8988T (cell line): ENCODE results near the gene SAP30BP.
A peak's percentile ranks its signal among the peaks of the same experiment; 100 is the strongest.
"Not testable (repeated sequence)": the region's sequence is repeated elsewhere in the genome, so short reads cannot be mapped to it uniquely, and the experiment has no call there.

Source experiments
- DNase-seq: peaks from one replicate; pipeline ENCODE4 v3.0.0; 2011

The SAP30BP gene

DNA sequence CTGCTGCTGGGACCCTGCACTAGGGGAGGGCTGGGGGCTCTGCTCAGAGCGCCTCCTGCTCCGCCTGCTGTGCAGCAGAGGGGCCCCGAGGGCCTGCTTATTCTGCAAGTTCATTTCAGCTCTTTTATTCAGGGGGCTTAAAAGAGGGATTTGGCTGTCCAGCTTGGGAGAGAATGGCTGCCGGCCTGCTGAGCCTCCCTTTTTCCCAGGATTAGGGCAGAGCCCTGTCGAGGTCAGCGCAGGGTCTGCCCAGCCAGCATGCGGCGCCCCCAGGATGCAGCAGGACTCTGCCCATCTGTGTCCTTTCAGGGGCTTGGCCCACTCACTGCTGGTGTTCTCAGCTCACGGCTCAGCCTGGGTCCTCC lies 32.8 kb upstream of the SAP30BP start:
- no peak for DNase-seq

DNA sequence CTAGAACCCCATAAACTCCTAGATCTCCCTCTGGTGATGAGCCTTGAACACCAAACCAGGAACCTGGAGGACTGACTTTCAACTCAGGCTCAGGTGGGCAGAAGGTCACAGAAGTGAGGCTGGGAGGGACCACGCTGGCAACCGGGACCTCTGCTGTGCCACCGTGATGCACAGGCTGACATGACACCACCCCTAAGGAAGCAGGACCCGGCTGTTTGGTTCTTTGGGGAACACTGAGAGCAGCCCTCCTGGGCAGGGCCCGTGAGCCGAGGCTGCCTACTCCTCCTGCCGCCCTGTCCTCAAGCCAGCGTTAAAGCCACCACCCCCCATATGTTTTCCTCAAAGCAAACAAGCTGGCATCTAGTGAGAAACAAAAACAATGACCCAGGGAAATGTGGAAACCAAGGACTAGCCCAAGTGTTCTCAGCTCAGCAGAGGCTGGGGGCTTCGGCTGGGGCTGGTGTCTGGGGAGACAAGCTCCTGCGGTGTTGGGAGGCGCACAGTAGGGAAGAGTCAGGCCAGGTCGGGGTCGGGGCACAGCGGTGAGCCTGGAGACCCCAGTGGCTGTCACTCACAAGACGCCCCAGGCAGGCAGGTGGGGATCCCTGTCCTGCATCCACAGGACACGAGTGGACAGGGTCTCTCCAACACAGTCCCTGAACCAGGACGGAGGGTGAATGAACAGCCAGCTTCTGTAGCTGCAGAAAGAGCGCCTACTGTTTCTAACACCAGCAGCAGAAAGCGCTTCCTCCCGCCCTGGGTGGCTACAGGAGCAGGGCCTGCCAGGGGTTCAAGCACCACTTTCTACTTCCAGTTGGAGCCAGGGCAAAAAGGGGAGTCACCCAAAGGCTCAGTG lies 32.2 kb upstream of the SAP30BP start:
- no peak for DNase-seq

DNA sequence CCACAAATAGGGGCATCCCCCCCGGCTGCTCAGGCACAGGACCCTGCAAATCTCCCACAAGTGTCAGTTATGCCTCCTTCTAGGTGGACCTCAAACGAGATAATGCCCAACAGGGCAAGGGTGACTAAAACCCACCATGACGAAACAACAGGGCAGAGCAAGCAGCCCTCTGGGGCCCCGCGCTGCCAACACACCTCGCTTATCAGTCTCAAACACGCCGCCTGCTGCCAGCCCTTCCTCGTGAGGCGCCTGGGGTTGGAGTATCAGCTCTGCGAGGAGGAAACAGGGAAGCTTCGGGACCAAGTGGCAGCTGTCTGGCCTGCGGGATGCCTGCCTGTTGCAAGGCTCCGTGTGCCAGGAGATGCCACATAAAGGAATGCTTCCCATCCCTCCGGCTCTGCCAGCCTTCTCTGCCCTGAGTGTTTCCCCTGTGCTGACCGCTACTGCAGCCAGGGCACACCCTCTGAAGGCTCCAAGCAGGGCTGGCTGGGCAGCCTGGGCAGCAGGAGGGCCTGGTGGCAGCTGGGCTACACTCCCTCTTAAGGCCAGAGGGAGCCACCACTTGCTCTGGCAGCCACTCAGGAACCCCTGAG lies 31.4 kb upstream of the SAP30BP start:
- DNase-seq = peak; percentile 11

DNA sequence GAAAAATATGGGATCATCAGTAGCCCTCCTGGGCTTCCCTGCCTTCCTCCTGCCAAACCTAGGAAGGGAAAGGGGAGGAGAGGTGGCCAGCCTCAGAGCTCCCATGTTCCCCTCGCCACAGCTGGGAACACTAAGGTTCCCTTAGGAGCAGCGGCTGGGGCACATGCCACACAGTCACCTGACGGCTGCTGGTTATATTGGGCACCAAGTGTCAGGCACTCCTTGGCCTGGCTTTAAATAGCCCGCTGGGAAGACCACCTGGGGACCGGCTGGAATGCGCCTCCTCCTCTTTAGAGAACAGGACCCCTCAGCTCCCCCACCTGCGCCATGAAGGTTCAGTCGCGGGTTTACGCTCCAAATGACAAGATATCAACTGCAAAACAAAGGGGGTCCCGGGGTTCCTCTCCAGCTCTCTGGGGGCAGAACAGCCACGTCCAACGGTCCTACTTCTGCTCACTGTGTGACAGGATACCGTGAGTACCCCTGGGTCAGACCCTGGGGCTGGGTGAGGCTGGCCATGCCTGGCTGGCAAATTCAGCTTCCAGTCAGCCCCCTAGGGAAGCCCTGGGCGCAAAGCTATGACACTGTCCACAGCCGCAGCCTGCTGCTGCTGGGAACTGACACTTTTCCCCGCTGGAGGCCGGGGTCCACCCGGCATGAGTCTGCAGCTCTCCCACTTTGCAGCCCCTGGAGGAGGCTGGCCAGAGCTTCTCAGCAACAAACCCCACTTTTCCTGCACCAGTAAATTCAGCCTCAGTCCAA lies 30.6 kb upstream of the SAP30BP start:
- DNase-seq = peak; percentile 11

DNA sequence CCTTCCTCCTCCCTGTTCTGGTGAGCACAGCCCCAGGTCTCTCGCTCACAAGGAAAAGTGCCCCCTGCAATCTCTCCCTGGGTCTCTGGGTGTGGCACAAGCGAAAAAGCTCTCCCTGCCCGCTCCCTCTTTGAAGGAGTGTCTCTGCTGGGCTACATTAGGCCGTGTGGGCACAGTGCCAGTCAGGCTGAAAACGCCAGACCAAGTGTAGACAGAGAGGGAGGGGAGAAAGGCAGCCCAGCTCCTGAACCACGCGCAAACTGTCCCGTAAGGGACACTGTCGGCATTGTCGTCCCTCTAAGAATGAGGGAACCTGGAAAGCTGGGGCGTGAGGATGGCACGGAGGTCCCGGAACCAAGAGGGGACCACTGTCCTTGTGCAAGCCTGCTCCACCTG lies 30.0 kb upstream of the SAP30BP start:
- no peak for DNase-seq

DNA sequence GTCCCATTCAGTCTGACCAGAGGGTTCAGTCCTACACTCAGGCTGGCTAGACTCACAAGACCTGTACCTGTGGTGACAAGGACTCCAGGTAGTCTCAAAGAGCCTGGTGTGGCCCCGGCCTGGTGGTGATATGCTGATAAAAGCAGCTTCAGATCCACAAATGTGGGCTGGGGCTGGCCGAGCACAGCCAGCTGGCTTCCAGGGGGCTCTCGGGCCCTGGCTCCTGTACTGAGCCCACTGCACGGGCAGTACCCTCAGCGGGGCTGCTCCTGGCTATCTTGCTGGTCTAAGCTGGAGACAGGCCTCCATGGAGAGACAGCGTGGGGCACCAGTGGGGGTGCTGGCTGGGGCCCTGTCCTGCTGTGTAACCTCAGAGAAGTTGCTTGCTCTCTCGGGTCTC lies 29.6 kb upstream of the SAP30BP start:
- peak; percentile 13 for DNase-seq

DNA sequence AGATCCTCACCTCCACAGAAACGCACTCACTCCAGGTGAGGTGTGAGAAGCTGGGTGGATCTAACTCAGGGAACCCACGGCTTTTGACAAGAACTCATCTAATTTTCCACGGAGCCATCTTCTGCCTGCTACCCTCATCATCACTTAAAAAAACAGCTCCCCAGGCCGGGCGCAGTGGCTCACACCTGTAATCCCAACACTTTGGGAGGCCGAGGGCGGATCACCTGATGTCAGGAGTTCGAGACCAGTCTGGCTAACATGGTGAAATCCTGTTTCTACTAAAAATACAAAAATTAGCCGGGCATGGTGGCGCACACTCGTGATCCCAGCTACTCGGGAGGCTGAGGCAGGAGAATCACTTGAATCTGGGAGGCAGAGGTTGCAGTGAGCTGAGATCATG lies 29.1 kb upstream of the SAP30BP start:
- not testable (repeated sequence) for DNase-seq

DNA sequence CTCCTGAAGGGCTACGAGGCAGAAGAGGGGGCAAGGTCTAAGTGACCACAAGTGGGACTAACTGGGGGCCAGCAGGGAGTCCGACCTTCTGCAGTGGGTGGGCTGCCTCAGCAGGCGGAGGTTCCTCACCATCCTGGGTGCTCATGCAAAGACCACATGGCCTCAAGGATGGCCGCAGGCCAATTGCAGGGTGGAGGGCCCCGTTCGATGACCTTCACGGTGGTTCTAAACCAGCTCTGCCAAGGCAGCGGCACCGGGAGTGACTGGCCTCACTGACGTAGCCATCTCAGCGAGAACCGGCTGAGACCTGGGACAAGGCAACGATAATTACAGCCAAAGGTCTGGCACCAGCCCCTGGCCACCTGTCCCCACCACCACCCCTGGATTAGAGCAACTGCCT lies 28.2 kb upstream of the SAP30BP start:
- no peak for DNase-seq

DNA sequence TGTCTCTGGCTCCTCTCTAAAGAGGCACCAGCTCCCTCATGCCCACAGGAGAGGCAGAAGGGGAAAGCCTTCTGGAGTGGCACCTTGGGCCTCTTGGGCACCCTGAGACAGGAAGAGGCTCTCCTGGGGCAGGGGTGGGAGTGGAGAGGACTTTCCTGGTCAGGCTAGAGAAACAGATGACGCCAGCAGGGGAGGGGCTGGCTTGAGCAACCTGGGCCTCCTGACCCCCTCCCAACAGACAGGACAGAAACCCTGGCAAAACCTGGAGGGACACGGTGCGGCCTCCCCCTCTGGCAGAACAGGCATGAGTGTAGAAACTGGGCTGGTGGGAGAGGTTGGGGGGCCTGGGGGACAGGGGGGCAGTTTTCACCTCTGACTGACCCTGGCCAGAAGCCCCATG lies 27.8 kb upstream of the SAP30BP start:
- DNase-seq = no peak

DNA sequence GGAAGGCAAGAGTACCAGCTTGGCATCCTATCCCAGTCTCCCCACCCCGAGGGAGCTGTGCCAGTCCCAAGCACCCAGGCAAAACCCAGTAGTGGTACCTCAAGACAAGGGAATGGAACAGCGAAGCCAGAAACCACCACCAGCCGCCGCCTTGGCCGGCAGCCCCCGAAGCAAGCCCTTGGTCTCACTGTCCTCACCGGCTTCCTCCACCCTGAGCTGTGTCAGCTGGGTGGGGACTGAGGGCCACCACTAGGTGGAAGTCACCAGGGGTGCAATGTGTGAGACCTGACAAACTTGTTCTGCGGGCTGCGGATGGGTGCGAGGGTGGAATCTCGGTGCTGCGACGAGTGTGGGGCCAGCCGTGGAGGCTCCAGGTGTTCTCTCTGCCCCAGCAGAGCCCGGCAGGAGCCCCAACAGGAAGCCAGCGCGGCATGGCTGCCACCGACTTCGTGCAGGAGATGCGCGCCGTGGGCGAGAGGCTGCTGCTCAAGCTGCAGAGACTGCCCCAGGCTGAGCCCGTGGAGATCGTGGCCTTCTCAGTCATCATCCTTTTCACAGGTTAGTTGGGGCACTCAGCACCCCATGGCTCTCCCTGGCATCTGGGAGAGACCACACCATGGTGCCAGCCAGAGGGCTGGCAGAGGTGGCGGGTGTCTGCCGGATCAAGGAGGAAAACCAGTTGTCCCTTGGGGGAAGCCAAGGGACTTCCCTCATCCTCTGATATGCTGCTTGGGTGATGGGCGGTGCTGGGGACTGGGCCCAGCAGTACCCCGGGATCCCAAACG lies 27.2 kb upstream of the SAP30BP start:
- no peak for DNase-seq

DNA sequence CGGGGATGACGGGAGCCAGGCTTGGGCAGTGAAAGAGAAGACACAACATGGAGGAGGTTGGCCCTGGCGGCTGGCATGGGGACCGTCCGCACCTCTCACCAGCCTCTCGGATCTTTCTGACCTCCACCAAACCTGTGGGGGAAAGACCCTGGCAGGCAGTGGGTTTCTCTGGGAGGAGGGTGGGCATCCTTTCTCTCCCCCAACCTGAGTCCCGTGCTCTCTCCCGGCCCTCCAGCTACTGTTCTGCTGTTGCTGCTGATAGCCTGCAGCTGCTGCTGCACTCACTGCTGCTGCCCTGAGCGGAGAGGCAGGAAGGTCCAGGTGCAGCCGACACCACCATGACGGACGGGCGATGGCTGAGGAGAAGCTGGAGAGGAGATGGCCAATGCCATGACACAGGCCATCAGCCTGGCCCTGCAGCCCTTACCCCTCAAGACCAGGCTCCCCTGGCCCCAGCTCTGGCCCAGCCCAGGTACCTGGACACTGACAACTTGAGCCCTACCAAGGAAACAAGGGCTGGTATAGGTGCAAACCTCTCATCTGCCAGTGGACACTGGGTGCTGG lies 26.5 kb upstream of the SAP30BP start:
- DNase-seq = no peak

DNA sequence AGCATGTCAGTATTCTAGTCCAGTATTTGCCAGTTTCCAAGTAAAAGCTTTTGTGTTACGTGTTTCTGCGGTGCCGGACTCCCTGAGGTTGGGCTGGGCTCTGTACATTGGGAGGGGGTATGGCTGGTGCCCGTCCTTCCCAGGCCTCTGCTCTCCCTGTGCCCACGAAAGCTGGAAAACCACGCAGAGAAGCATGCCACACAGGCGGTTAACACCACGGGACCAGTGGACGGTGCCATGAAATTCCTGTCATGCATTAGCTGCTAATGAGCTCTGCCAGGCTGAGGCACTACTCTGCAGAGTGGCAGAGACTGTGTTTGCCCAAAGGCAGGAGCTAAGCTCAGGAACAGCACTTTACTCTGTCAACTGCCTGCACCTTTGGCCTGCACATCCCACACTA lies 25.8 kb upstream of the SAP30BP start:
- DNase-seq = no peak

DNA sequence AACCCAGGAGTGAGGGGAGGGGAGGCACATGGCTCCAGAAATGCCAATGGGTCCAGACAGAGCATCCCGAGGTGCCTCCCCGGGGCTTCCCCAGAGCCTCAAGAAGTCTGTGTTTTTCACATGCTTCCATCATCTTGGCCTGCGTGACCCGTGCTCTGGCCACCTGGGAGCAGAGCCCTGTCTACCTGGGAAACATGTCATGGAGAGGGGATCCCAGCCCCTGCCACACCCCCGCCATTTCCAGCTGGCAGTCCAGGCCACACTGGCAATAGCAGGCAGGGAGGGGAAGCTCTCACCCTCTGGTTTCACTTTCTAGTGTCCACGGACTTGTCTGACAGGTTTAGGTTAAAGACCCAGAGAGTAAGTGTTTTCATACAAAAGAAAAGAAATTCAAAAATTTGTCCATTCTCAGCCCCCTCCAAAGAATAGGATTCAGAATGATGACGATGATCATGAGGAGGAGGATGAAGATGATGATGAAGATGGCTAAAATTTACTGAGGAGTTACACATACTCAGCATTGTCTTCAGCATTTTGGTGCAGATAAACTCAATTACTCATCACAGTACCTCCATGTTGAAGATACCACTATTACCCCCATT lies 24.9 kb upstream of the SAP30BP start:
- DNase-seq = no peak

DNA sequence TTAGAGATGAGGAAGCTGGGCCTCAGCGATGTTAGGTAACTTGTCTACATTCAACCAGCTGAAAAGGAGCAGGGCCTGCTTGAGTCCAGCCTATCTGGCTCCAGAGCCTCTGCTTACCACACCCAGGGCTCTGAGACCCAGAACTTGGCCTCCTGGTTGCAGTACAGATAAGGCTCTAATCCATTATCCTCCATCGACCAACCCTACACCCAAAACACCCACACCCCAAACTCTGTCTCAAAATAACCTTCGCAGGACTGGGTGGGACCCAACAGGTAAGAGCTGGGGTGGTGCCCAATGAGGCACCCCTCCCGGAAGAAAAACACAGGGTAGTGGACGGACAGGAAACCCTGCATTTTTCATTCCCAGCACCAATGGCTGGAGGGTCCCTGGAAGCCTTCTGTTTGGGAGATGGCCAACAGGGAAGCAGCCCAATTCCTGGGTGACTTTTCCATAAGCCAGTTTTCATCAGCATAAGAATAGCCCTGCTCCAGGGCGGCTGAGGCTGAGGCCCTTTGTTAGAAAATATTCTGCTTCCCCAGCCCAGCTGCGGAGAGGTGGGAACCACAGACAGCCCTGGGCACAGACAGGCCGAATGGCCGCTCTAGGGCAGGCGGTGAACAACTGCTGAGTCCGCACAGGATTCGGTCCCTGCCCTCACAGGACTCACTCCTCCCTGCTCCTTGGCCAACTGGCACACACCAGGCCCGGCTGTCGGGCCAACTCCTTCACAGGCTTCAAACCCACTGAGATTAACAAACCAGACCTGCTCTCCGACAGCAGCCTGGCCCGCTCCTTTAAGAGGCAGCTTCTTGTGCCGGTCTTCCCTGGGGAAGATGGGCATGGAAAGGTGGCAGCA lies 24.1 kb upstream of the SAP30BP start:
- DNase-seq = no peak

DNA sequence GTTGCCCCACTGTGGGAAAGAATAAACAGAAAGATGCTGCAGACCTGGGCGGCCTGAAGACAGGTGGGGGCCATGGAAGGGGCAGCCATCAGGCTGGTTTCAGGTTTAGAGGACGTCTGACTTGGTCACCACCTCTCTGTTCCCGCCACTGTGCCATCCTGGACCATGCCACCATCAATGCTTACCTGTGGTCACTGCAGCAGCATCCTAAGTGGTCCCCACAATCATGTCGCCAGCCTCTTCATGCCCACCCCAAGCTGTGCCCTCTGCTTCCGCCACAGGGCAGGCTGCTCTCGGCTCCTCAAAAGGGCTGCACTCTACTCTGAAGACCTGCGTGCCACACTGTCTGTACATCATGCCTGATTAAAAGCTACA lies 23.5 kb upstream of the SAP30BP start:
- no peak for DNase-seq

DNA sequence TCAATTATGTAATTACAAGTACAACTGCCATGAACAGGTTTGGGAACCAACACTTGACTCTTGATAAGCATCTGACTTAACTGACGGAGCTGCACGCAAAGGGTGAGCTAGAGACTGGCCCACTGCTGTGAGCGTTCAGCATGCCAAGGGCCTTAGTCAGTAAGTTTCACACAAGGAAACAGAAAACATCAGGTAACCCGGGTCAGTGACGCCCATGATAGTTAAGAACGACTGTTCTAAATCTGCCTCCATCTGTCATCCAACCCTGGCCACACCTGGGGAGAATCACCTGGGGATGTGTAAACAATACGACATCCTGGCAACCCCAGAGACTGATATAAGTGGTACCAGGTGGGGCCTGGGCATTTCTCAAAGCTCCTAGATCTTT lies 21.6 kb upstream of the SAP30BP start:
- peak; percentile 72 for DNase-seq

DNA sequence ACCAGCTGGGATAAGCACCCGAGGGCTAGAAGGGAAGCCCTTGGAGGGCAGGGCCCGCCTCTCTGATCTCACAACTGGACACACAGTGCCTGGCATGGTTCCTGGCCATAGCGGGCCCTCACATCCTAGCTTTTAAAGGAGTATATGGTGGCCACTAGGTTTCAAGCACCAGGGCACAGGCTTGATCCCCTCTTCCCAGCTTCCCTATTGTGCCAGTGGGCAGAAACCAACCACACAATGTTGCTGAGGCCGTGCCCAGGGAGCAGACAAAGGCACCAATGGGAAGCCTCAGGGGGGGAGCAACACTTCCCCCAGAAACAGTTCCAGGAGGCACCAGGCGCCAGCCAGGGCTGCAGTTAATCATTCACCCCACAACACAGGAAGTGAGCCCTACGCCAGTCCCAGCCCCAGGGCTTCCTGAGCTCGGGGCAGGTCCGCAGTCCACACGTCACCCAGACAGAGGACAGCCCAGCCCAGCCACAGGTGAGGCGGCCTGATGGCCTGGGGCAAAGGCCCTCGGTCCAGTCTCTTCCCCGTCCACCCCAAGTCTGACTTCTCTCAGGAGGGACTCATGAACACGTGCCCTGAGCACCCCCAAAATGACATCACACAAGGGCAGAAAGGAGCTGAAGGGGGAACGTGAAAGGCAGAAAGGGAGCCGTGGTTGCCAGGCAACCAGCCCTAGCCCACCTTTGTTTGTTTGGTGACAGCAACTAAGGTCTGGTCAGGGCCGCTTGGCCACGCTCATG lies 21.1 kb upstream of the SAP30BP start:
- no peak for DNase-seq

DNA sequence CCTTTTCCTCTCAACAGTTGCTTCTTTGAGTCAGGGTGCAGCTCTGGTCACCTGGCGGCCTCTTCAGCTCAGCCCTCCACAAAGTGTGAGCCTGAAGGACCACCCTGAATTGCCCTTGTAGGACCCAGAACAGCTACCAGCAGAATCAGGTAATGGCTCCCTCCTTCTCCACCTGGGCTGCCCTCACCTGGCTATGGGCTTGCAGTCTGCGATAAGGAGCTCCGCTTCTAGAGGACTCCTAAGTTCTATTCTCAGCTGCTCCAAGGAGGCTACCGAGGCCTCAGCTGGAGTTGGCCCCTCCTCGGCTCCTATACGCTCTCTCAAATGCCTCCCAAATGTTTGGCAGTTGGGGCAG lies 20.5 kb upstream of the SAP30BP start:
- DNase-seq = no peak

DNA sequence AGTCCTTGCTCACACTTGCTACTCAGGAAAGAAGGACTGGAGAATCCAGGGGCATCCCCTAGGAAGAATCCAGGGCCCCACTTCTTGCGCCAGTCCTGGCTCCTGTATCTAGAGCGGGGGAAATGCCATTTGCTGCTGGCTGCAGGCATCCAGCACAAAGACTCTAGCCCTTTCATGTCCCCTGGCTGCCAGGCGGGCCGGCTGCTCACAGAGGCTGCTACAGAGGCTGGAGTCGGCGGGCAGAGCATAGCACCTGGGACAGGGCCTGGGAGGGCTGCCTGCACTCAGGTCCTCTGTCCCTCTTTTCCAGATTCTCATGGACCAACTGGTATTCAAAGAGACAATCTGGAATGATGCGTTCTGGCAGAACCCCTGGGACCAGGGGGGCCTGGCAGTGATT lies 20.1 kb upstream of the SAP30BP start:
- no peak for DNase-seq

DNA sequence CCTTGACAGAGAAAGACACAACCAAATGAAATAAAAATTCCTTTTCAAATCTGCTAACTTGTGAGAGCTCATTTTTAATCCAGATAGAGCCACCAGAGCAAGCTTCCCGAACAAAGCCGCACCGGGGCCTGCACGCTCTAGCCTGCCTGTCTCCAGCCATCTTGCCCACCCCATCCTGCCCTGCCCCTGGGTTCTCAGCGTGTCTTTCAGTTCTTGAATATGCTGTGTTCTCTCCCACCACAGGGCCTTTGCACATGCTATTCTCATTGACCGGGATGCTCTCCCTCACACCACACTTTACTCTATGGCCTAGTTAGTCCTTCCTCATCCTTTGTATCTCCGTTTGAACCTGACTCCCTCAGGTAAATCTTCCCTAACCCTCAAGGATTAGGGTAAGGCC lies 19.2 kb upstream of the SAP30BP start:
- DNase-seq = no peak

DNA sequence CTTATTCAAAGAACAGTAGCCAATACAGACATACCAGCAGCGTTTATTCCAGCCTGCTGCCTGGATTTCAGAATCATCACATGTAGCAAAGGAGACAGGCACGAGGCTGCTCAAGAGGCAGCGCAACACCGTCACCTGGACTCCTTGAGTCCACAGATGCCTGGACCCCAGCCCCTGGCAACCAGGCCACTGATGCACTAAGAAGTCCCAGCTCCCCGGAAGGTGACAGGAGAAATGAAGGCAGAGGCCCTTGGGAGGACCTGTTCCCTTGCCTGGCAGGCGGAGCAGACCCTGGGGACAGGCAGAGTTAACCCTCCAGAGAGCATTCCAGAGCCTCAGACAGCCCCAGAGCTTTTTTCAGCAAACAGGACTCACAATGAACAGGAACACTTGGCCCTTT lies 17.5 kb upstream of the SAP30BP start:
- no peak for DNase-seq
